ENCODE results near the gene HBD.

Gene HBD

GRCh38 chr11:5234381-5234834, at the start of gene HBD:
HBD (minus strand) TSS chr11:5234483; CDS start chr11:5234433, 50 bp downstream.
- in situ Hi-C loops (cut with HindIII; ENCODE audit: low pct_ligation_motif_present, low pct_unique_long_range_greater_than_20kb, low sequenced_read_pairs), result no loop called here
- DNase-seq, result no peak

- no peak for DNase-seq
- in situ Hi-C loops (cut with HindIII; ENCODE audit: low pct_ligation_motif_present, low pct_unique_long_range_greater_than_20kb, low sequenced_read_pairs), result no loop called here
Measured at GRCh38 chr11:5283882-5284281, 49.6 kb upstream of the HBD start.

GRCh38 chr11:5283086-5283485, 48.8 kb upstream of the HBD start:
- no peak for DNase-seq
- in situ Hi-C loops (cut with HindIII; ENCODE audit: low pct_ligation_motif_present, low pct_unique_long_range_greater_than_20kb, low sequenced_read_pairs), result no loop called here

DNA sequence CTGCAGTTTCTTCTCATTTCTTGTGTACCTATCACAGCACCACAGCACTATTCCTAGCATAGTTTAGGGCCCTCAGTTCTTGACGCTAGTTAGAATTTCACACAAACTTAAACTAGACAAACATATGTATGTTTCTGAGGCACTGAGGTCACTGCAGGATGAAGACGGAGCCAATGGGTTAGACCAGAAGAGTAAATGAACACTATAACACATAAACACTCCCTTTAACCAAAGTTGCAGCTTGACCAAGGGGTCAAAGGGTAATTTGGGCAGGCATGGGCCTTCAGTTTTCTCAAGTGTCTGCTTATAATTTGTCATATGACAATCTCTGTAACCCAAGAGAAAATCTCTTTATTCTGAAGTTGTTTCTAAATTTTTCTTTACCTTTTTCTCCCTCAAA, 48.3 kb upstream of the HBD start:
- DNase-seq, result no peak
- in situ Hi-C loops (cut with HindIII; ENCODE audit: low pct_ligation_motif_present, low pct_unique_long_range_greater_than_20kb, low sequenced_read_pairs), result no loop called here

- DNase-seq, result no peak
Measured at GRCh38 chr11:5281596-5281995, 47.3 kb upstream of the HBD start.

GRCh38 chr11:5280582-5281102, 46.4 kb upstream of the HBD start:
- DNase-seq, result peak; percentile 93
- in situ Hi-C loops (cut with HindIII; ENCODE audit: low pct_ligation_motif_present, low pct_unique_long_range_greater_than_20kb, low sequenced_read_pairs), result no loop called here

More at GRCh38 chr11:5281596-5281995, 47.3 kb upstream of the HBD start:
- in situ Hi-C loops (cut with HindIII; ENCODE audit: low pct_ligation_motif_present, low pct_unique_long_range_greater_than_20kb, low sequenced_read_pairs), result no loop called here

GRCh38 chr11:5279471-5280090, 45.3 kb upstream of the HBD start:
- no peak for DNase-seq
- in situ Hi-C loops (cut with HindIII; ENCODE audit: low pct_ligation_motif_present, low pct_unique_long_range_greater_than_20kb, low sequenced_read_pairs), result no loop called here

DNA sequence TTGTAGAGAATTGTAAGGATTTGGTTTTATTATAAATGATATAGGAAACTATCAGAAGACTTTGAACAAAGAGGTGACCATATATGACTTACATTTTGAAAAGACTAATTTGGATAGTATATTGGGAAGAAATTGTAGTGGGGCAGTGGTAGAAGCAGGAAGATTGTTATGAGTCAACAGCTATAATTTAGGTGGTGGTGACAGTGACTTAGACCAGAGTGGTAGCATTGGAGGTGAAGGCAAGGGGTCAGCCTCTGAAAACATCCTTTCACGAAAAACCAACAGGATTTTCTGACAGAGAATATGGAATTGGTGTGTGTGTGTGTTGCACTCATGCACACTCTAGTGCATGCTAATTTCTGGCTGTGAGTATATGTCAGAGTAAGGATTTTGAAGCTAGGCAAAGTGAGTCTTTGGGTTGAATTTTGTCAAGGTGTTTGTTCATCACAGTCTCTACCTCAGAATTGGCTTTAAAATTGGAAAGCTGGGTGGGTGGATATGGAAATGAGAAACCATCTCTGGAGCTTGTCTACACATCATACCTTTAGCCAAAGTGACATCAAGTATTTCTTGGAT, 43.6 kb upstream of the HBD start:
- DNase-seq, result no peak
- in situ Hi-C loops (cut with HindIII; ENCODE audit: low pct_ligation_motif_present, low pct_unique_long_range_greater_than_20kb, low sequenced_read_pairs), result no loop called here

DNA sequence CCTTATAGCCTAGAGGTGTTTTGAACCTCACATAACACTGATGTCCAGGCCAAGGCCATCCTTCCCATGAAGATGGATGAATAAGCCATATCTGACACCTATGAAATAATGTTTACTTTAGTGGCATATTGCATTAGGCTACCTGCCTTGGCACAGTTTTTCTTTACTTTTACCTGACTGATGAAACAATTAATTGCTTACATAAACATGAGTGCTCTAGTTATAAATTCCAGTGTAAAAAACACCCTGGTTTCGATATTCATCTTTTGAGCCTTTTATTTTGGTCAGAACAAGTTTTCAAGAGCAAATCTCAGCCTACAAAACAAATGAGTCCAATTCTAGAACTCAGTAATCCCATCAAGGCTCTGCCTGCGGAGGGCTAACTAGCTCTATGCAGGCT, 42.4 kb upstream of the HBD start:
- in situ Hi-C loops (cut with HindIII; ENCODE audit: low pct_ligation_motif_present, low pct_unique_long_range_greater_than_20kb, low sequenced_read_pairs), result no loop called here
- no peak for DNase-seq

GRCh38 chr11:5275369-5276110, 41.3 kb upstream of the HBD start:
- no peak for DNase-seq
- in situ Hi-C loops (cut with HindIII; ENCODE audit: low pct_ligation_motif_present, low pct_unique_long_range_greater_than_20kb, low sequenced_read_pairs), result no loop called here

DNA sequence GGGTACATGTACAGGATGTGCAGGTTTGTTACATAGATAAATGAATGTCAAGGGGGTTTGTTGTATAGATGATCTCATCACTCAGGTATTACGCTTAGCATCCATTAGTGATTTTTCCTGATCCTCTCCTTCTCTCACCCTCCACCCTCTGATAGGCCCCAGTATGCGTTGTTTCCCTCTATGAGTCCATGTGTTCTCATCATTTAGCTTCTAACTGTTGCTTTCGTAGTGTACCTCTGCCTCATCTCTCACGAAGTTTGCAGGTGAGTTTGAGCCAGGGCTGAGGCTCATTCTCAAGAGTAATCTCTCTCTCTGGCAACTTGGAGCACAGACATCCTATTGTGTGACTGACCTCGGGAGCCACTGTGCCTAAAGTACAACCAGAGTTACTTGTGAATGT, 40.1 kb upstream of the HBD start:
- in situ Hi-C loops (cut with HindIII; ENCODE audit: low pct_ligation_motif_present, low pct_unique_long_range_greater_than_20kb, low sequenced_read_pairs), result no loop called here
- no peak for DNase-seq

DNA sequence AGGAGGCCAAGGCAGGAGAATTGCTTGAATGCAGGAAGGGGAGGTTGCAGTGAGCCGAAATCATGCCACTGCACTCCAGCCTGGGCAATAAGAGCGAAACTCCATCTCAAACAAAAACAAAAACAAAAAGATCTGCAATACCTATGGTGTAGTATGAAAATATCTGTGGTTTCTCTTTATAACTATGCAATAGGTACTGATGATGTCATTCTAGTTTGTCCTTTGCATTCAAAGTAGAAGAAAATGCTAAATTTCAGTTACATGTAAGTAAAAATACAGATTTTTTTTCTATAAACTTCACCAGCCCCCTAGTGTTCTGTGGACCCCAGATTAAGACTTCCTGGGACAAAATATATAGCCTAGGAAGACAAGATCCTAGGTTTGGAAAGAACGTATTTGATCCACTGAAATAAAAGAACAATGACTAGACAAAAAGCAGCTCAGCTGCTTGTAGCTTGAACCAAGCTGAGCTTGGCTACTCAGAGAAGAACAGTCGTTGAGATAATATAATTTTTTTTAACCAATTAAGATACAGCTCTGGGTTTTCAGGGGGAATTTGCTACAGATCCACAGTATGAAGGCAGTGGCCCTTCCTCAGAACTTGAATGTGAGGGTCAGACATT, 38.2 kb upstream of the HBD start:
- in situ Hi-C loops (cut with HindIII; ENCODE audit: low pct_ligation_motif_present, low pct_unique_long_range_greater_than_20kb, low sequenced_read_pairs), result no loop called here
- DNase-seq, result no peak

GRCh38 chr11:5269715-5270147, 35.4 kb upstream of the HBD start, which contains the start of gene HBE1:
HBE1 (minus strand) TSS chr11:5269945; CDS start chr11:5269890, 55 bp downstream.
- in situ Hi-C loops (cut with HindIII; ENCODE audit: low pct_ligation_motif_present, low pct_unique_long_range_greater_than_20kb, low sequenced_read_pairs), result no loop called here
- no peak for DNase-seq

- in situ Hi-C loops (cut with HindIII; ENCODE audit: low pct_ligation_motif_present, low pct_unique_long_range_greater_than_20kb, low sequenced_read_pairs), result no loop called here
Measured at GRCh38 chr11:5267033-5267563, 32.8 kb upstream of the HBD start.

GRCh38 chr11:5266609-5267008, 32.3 kb upstream of the HBD start:
- DNase-seq, result no peak
- in situ Hi-C loops (cut with HindIII; ENCODE audit: low pct_ligation_motif_present, low pct_unique_long_range_greater_than_20kb, low sequenced_read_pairs), result no loop called here

More at GRCh38 chr11:5267033-5267563, 32.8 kb upstream of the HBD start:
- no peak for DNase-seq

DNA sequence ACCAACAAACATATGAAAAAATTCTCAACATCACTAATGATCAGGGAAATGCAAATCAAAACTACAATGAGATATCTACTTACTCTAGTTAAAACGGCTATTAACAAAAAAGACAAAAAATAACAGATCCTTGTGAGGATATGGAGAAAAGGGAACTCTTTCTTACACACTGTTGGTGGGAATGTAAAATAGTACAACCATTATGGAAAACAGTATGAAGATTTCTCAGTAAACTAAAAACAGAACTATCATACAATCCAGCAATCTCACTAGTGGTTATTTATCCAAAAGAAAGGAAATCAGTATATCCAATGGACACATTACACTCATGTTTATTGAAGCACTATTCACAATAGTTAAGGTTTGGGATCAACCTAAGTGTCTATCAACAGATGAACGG, 31.5 kb upstream of the HBD start:
- DNase-seq, result no peak
- in situ Hi-C loops (cut with HindIII; ENCODE audit: low pct_ligation_motif_present, low pct_unique_long_range_greater_than_20kb, low sequenced_read_pairs), result no loop called here

- in situ Hi-C loops (cut with HindIII; ENCODE audit: low pct_ligation_motif_present, low pct_unique_long_range_greater_than_20kb, low sequenced_read_pairs), result no loop called here
- DNase-seq, result no peak
Measured at GRCh38 chr11:5258543-5259262, 24.4 kb upstream of the HBD start.

- in situ Hi-C loops (cut with HindIII; ENCODE audit: low pct_ligation_motif_present, low pct_unique_long_range_greater_than_20kb, low sequenced_read_pairs), result no loop called here
- DNase-seq, result no peak
Measured at GRCh38 chr11:5257296-5257695, 23.0 kb upstream of the HBD start.
